Liver (tissue), 3 donors: ENCODE data around the gene UBASH3B.

ENCODE experiments used
- RAD21 ChIP-seq, 2 donors: IDR thresholded peaks; 2 replicates each; pipeline ENCODE4 v1.6.1; 2016; ENCODE audit warnings: antibody characterized with exemption in 2 of 2, mild to moderate bottlenecking in 2 of 2
- TF ChIP-seq, protein P1 (sequence below): fragments of 150-350 bp; IDR thresholded peaks from 2 replicates; pipeline ENCODE4 v1.5.1; 2017; ENCODE audit warnings: improper control_type of control experiment, low read depth, low read length; ENCODE audit not compliant: missing input control
- TF ChIP-seq, protein P2 (sequence below): IDR thresholded peaks from 2 replicates; pipeline ENCODE4 v1.6.1; 2016; ENCODE audit warnings: antibody characterized with exemption
- donor health status: healthy.
- donor health status: healthy.

- TF ChIP-seq, protein P1, sequence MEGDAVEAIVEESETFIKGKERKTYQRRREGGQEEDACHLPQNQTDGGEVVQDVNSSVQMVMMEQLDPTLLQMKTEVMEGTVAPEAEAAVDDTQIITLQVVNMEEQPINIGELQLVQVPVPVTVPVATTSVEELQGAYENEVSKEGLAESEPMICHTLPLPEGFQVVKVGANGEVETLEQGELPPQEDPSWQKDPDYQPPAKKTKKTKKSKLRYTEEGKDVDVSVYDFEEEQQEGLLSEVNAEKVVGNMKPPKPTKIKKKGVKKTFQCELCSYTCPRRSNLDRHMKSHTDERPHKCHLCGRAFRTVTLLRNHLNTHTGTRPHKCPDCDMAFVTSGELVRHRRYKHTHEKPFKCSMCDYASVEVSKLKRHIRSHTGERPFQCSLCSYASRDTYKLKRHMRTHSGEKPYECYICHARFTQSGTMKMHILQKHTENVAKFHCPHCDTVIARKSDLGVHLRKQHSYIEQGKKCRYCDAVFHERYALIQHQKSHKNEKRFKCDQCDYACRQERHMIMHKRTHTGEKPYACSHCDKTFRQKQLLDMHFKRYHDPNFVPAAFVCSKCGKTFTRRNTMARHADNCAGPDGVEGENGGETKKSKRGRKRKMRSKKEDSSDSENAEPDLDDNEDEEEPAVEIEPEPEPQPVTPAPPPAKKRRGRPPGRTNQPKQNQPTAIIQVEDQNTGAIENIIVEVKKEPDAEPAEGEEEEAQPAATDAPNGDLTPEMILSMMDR, result no peak
- TF ChIP-seq RAD21 (IDR thresholded peaks at IDR 0.05), result no peak
- TF ChIP-seq, protein P2, sequence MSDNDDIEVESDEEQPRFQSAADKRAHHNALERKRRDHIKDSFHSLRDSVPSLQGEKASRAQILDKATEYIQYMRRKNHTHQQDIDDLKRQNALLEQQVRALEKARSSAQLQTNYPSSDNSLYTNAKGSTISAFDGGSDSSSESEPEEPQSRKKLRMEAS, result no peak
Measured at GRCh38 chr11:122786896-122787295, 131.4 kb downstream of the UBASH3B start.
